CD4-positive, CD25-positive, alpha-beta regulatory T cell (primary cell): ENCODE measurements around the gene PEAK1. TPM values are rescaled to one million over a fixed set of nuclear protein-coding genes. Genes with fewer than 3 reads are reported as not detected.

ENCODE experiments used
- ATAC-seq, 2 donors: fragments of 150-1000 bp; cut with Tn5 transposase; one replicate each; pipeline ENCODE4 v1.10.0; 2021; ENCODE audit warnings: low read depth in 2 of 2, moderate number of reproducible peaks in 2 of 2, moderate library complexity in 1 of 2
- DNase-seq, 3 donors: peaks; one replicate each; pipeline versions ENCODE4 v3.0.0 to v3.0.0-alpha.2; 2012 to 2022; ENCODE audit warnings: mixed read lengths in 1 of 3
- H3K27ac ChIP-seq: one replicate; pipeline ENCODE4 v1.7.0; 2013; ENCODE audit warnings: mild to moderate bottlenecking, low read length; ENCODE audit not compliant: insufficient read depth, poor library complexity, severe bottlenecking
- H3K27me3 ChIP-seq: one replicate; pipeline ENCODE4 v1.7.0; 2013; ENCODE audit warnings: low read length; ENCODE audit not compliant: control insufficient read depth, insufficient read depth
- H3K36me3 ChIP-seq: one replicate; pipeline ENCODE4 v1.7.0; 2013; ENCODE audit warnings: mild to moderate bottlenecking, low read length, moderate library complexity; ENCODE audit not compliant: control insufficient read depth, insufficient read depth
- H3K4me1 ChIP-seq: 2 replicates; pipeline ENCODE4 v1.7.0; 2013; ENCODE audit warnings: mild to moderate bottlenecking, low read length; ENCODE audit not compliant: insufficient read depth, control insufficient read depth, poor library complexity, severe bottlenecking
- H3K4me3 ChIP-seq: one replicate; pipeline ENCODE4 v1.7.0; 2013; ENCODE audit warnings: low read depth, mild to moderate bottlenecking, low read length, moderate library complexity
- H3K9me3 ChIP-seq, 2 experiments: 1 replicate in 1 of 2; 2 replicates in 1 of 2; pipeline ENCODE4 v1.7.0; 2013; ENCODE audit warnings: low read length in 2 of 2, mild to moderate bottlenecking in 1 of 2, moderate library complexity in 1 of 2; ENCODE audit not compliant: control insufficient read depth in 2 of 2
- H3K27ac Mint-ChIP-seq, 3 donors: one replicate each; pipeline ENCODE4 v1.8.0; 2020 to 2022; ENCODE audit warnings: mild to moderate bottlenecking in 3 of 3, mixed read lengths in 3 of 3, moderate library complexity in 2 of 3
- H3K27me3 Mint-ChIP-seq: one replicate; pipeline ENCODE4 v1.8.0; 2022; ENCODE audit warnings: mild to moderate bottlenecking, mixed read lengths
- H3K36me3 Mint-ChIP-seq: one replicate; pipeline ENCODE4 v1.8.0; 2020; ENCODE audit warnings: mixed read lengths
- H3K4me1 Mint-ChIP-seq, 4 donors: one replicate each; pipeline ENCODE4 v1.8.0; 2020 to 2022; ENCODE audit warnings: mixed read lengths in 4 of 4, mild to moderate bottlenecking in 1 of 4
- H3K4me3 Mint-ChIP-seq, 4 donors: one replicate each; pipeline ENCODE4 v1.8.0; 2020 to 2022; ENCODE audit warnings: mild to moderate bottlenecking in 4 of 4, mixed read lengths in 4 of 4, moderate library complexity in 3 of 4
- H3K9me3 Mint-ChIP-seq, 7 donors: one replicate each; pipeline ENCODE4 v1.8.0; 2020 to 2022; ENCODE audit warnings: mixed read lengths in 7 of 7, mild to moderate bottlenecking in 3 of 7, moderate library complexity in 2 of 7
- polyA plus RNA-seq, 4 donors: library from polyadenylated mRNA; unstranded; fragments of 300-500 nt; fragmentation: Illumina TruSeq; gene quantifications; one replicate each; pipeline ENCODE4 v1.2.3, GENCODE V29; 2021
- total RNA-seq: library from RNA; stranded (reverse); gene quantifications from one replicate; pipeline ENCODE4 v1.2.3, GENCODE V29; 2022

PEAK1 gene
- total and polyA plus RNA-seq, 5 donors from 2014 or later: 0.15 to 9.6 (median 1.1) TPM

- Mint-ChIP-seq H3K9me3 (peaks cover 0 to 1% (median 0%) of the 10 kb centered on the region in 7 donors), H3K36me3 (peaks cover 2% of the 10 kb centered on the region), H3K27ac (no peak overlapping the region), H3K4me3 (no peak overlapping the region), H3K27me3 (no peaks in the 10 kb centered on the region), H3K4me1 (no peaks in the 10 kb centered on the region)
- Histone ChIP-seq H3K4me1 (no peaks in the 10 kb centered on the region), H3K27me3 (no peaks in the 10 kb centered on the region), H3K36me3 (no peaks in the 10 kb centered on the region), H3K27ac (no peak overlapping the region), H3K4me3 (no peak overlapping the region), H3K9me3 (no peaks in the 10 kb centered on the region)
- DNase-seq (no peak), ATAC-seq (no peak)
These were observed 168.2 kb downstream of the PEAK1 start for GRCh38 chr15:77251662-77252061.

GRCh38 chr15:77247116-77247515 lies 172.8 kb downstream of the PEAK1 start:
- H3K9me3 Mint-ChIP-seq: no peaks in the 10 kb centered on the region
- peak overlapping the region in 1 of 4 donors; percentile 11 for H3K4me3 Mint-ChIP-seq
- no peaks in the 10 kb centered on the region for H3K27me3 Mint-ChIP-seq
- H3K36me3 Mint-ChIP-seq: peaks cover 6% of the 10 kb centered on the region
- Histone ChIP-seq H3K4me3 (no peak overlapping the region), H3K9me3 (no peaks in the 10 kb centered on the region), H3K4me1 (no peaks in the 10 kb centered on the region), H3K36me3 (no peaks in the 10 kb centered on the region), H3K27ac (no peak overlapping the region), H3K27me3 (no peaks in the 10 kb centered on the region)
- no peak for DNase-seq
- no peak overlapping the region for H3K27ac Mint-ChIP-seq
- no peak for ATAC-seq
- peaks cover 0 to 1% (median 0%) of the 10 kb centered on the region in 4 donors for H3K4me1 Mint-ChIP-seq

DNA sequence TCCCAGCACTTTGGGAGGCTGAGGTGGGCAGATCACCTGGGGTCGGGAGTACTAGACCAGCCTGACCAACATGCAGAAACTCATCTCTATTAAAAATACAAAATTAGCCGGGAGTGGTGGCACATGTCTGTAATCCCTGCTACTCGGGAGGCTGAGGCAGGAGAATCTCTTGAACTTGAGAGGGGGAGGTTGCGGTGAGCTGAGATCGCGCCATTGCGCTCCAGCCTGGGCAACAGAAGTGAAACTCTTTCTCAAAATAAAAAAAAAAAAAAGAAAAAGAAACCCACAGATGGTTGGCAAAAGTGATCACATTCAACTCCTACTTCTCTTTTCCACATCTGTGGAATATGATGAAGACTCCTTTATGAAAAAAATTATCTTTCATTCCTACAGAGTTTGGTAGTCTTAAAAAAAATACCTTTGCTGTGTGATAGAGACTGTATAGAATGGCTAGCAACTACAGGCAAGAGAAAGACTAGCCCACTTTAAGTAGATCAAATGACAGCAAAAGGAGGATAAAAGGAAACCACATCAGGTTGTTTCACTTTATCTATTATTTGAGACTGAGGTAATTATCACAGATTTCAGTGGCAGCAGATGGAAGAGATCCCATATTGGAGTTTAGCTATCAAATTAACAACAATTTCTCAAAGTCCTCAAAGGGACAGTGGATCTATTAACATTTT lies 176.0 kb downstream of the PEAK1 start:
- ATAC-seq (no peak), DNase-seq (no peak)
- Histone ChIP-seq H3K27ac (no peak overlapping the region), H3K27me3 (no peaks in the 10 kb centered on the region), H3K9me3 (no peaks in the 10 kb centered on the region), H3K36me3 (no peaks in the 10 kb centered on the region), H3K4me3 (no peak overlapping the region), H3K4me1 (no peaks in the 10 kb centered on the region)
- Mint-ChIP-seq H3K36me3 (peaks cover 8% of the 10 kb centered on the region), H3K9me3 (peaks cover 0 to 2% (median 0%) of the 10 kb centered on the region in 7 donors), H3K27ac (no peak overlapping the region), H3K4me1 (peaks cover 0 to 1% (median 0%) of the 10 kb centered on the region in 4 donors), H3K27me3 (no peaks in the 10 kb centered on the region), H3K4me3 (no peak overlapping the region)

- H3K27ac ChIP-seq: no peak overlapping the region
- H3K4me1 ChIP-seq: no peaks in the 10 kb centered on the region
- H3K27me3 Mint-ChIP-seq: peaks cover 5% of the 10 kb centered on the region
- H3K9me3 ChIP-seq: no peaks in the 10 kb centered on the region
- H3K36me3 Mint-ChIP-seq: peaks cover 10% of the 10 kb centered on the region
- no peak for DNase-seq
- H3K27me3 ChIP-seq: no peaks in the 10 kb centered on the region
- H3K9me3 Mint-ChIP-seq: peaks cover 0 to 2% (median 0%) of the 10 kb centered on the region in 7 donors
- H3K4me3 ChIP-seq: no peak overlapping the region
- no peak for ATAC-seq
- no peak overlapping the region for H3K27ac Mint-ChIP-seq
- H3K4me1 Mint-ChIP-seq: peaks cover 0 to 1% (median 0%) of the 10 kb centered on the region in 4 donors
- no peak overlapping the region for H3K4me3 Mint-ChIP-seq
- H3K36me3 ChIP-seq: no peaks in the 10 kb centered on the region
These were observed 176.8 kb downstream of the PEAK1 start for GRCh38 chr15:77243135-77243534.

DNA sequence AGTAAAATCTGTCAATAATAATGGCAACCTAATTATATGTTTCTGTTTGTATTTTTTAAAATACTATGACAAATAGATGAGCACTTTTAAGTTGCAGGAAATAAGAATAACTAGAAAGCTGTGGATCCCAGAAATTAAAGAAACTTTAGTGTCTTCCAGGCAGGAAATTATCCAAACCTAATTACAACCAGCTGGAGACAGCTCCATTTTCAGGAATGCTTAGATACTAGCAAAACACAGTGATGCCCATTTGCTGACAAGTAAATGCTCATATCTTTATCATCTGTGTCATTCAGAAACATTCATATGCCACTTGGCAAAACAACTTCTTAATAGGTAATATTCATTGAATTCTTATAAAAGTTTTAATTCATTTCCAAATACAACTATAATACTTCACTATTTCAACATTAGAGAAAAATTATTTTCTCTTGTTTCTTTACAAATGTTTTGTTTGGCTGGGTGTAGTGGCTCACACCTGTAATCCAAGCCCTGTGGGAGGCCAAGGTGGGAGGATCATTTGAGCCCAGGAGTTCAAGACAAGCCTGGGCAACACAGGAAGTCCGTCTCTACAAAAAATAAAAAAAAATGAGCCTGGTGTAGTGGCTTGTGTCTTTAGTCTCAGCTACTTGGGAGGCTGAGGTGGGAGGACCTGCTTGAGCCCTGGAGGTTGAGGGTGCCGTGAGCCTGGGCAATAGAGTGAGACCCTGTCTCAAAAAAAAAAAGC lies 179.9 kb downstream of the PEAK1 start:
- Mint-ChIP-seq H3K9me3 (peaks cover 0 to 3% (median 2%) of the 10 kb centered on the region in 7 donors), H3K27ac (no peak overlapping the region)

DNA sequence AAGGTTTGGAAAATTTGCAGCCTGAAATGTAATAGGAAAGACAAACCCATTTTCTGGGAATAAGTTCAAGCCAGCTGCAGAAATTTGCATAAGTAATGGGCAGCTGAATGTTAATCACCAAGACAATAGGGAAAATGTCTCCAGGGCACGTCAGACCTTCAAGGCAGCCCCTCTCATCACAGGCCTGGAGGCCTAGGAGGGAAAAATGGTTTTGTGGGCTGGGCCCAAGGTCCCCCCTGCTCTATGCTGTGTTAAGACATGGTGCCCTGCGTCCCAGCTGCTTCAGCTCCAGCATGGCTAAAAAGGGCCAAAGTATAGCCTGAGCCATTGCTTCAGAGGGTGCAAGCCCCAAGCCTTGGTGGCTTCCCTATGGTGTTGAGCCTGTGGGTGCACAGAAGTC lies 184.3 kb downstream of the PEAK1 start:
- no peak for DNase-seq
- Histone ChIP-seq H3K27me3 (no peaks in the 10 kb centered on the region), H3K27ac (no peak overlapping the region), H3K4me1 (no peaks in the 10 kb centered on the region), H3K4me3 (no peak overlapping the region), H3K36me3 (no peaks in the 10 kb centered on the region), H3K9me3 (no peaks in the 10 kb centered on the region)
- Mint-ChIP-seq H3K4me1 (peaks cover 0 to 9% (median 1%) of the 10 kb centered on the region in 4 donors), H3K27ac (no peak overlapping the region), H3K9me3 (peaks cover 0 to 5% (median 2%) of the 10 kb centered on the region in 7 donors), H3K27me3 (peaks cover 5% of the 10 kb centered on the region), H3K4me3 (no peak overlapping the region), H3K36me3 (peaks cover 10% of the 10 kb centered on the region)
- no peak for ATAC-seq

More for the DNA sequence above, 179.9 kb downstream of the PEAK1 start:
- ATAC-seq (no peak), DNase-seq (no peak)
- Histone ChIP-seq H3K4me1 (no peaks in the 10 kb centered on the region), H3K27ac (no peak overlapping the region), H3K27me3 (no peaks in the 10 kb centered on the region), H3K4me3 (no peak overlapping the region), H3K9me3 (no peaks in the 10 kb centered on the region), H3K36me3 (no peaks in the 10 kb centered on the region)
- peaks cover 11% of the 10 kb centered on the region for H3K36me3 Mint-ChIP-seq
- peaks cover 0 to 1% (median 0%) of the 10 kb centered on the region in 4 donors for H3K4me1 Mint-ChIP-seq
- no peak overlapping the region for H3K4me3 Mint-ChIP-seq
- peaks cover 5% of the 10 kb centered on the region for H3K27me3 Mint-ChIP-seq

GRCh38 chr15:77228828-77229227 lies 191.1 kb downstream of the PEAK1 start:
- DNase-seq (no peak), ATAC-seq (no peak)
- Histone ChIP-seq H3K4me1 (no peaks in the 10 kb centered on the region), H3K27ac (no peak overlapping the region), H3K36me3 (no peaks in the 10 kb centered on the region), H3K27me3 (no peaks in the 10 kb centered on the region), H3K4me3 (no peak overlapping the region), H3K9me3 (no peaks in the 10 kb centered on the region)
- Mint-ChIP-seq H3K36me3 (no peaks in the 10 kb centered on the region), H3K4me3 (no peak overlapping the region), H3K27me3 (no peaks in the 10 kb centered on the region), H3K27ac (no peak overlapping the region), H3K9me3 (peaks cover 0 to 5% (median 0%) of the 10 kb centered on the region in 7 donors), H3K4me1 (peaks cover 0 to 13% (median 9%) of the 10 kb centered on the region in 4 donors)
